KOPT-K1 (cell line): ENCODE data around the gene LDHD.
A peak's percentile ranks its signal among the peaks of the same experiment; 100 is the strongest.

Experiments used
- H3K27ac ChIP-seq: fragments of 200-600 bp; sonication (generic); 2 replicates; pipeline ENCODE4 v1.5.1; 2016; ENCODE audit warnings: antibody characterized with exemption, mild to moderate bottlenecking, low read depth, low read length; ENCODE audit not compliant: poor library complexity, severe bottlenecking
- H3K36me3 ChIP-seq: fragments of 200-600 bp; sonication (generic); 2 replicates; pipeline ENCODE4 v1.5.1; 2017; ENCODE audit warnings: antibody characterized with exemption, mild to moderate bottlenecking, low read length, moderate library complexity; ENCODE audit not compliant: insufficient read depth
- H3K9me3 ChIP-seq: fragments of 200-600 bp; sonication (generic); 2 replicates; pipeline ENCODE4 v1.5.1; 2017; ENCODE audit warnings: antibody characterized with exemption, low read length, mild to moderate bottlenecking; ENCODE audit not compliant: insufficient read depth, poor library complexity, severe bottlenecking

Gene LDHD

DNA sequence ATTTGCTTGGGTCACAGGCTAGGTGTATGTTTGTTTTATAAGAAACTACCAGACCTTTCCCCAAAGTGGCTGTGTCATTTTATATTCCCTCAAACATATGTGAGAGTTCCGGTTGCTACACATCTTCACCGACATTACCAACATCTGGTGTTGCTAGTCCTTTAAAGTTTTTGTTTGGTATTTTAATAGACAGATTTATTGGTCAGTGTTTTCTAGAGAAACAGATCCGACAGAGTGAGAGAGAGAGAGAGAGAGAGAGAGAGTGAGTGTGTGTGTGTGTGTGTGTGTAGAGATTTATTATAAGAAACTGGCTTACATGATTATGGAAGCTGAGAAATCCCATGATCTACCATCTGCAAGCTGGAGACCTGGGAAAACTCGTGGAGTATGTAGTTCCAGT is 31.0 kb downstream of the LDHD start:
- H3K27ac ChIP-seq = peak overlapping the region; percentile 74
- peaks cover 26% of the 10 kb centered on the region for H3K36me3 ChIP-seq
- no peaks in the 10 kb centered on the region for H3K9me3 ChIP-seq

DNA sequence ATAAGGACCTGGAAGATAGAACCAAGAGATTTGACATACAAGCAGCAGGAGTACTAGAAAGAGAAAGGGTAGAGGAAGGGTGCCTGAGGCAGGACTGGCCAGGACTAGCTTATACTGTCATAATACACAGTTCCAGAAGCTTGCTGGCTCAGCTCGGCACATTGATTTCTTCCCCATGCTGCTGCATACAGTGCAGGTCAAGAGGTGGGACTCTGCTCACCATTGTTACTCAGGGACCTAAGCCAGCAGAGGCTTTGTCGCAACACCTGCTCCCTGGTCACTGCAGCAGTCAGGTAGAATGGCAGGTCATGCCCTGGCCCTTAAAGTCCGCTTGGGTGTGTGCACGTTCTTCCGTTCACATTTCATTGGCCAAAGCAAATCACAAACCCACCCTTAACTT is 32.8 kb downstream of the LDHD start:
- H3K36me3 ChIP-seq = peaks cover 28% of the 10 kb centered on the region
- H3K9me3 ChIP-seq = no peaks in the 10 kb centered on the region
- peak overlapping the region; percentile 74 for H3K27ac ChIP-seq

DNA sequence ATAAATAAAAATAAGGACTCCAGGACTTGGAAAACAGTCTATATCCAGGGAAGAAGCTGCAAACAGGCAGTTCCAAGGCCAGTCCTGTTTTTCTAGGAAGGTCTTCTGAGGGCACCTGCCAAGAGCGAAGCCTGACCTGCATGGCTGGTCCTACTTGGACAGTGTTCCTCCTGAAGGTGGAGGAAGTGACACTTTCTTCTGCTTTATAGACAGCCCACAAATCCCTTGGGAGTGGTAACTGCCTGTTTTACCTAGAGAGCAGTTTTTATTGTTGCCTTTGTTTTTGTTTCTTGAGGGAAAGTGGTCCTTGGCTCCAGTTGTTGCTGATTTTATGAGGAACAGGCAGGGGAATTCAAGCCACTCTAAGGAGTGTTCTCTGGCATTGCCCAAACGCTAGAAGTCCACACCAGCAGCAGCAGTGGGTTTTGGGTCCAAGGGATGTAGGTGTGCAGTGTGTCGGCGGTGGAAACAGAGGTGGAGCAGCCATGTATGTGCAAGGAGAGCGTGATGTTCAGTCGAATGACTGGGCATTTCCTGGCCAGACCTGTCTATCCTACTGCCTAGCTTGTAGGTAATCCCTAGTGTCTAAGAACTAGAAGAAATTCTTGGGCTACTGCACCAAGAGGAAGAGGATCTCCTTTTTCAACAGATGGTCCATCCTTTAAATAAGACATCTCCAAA is 35.3 kb downstream of the LDHD start:
- no peaks in the 10 kb centered on the region for H3K9me3 ChIP-seq
- H3K36me3 ChIP-seq = peaks cover 24% of the 10 kb centered on the region
- peak overlapping the region; percentile 74 for H3K27ac ChIP-seq

DNA sequence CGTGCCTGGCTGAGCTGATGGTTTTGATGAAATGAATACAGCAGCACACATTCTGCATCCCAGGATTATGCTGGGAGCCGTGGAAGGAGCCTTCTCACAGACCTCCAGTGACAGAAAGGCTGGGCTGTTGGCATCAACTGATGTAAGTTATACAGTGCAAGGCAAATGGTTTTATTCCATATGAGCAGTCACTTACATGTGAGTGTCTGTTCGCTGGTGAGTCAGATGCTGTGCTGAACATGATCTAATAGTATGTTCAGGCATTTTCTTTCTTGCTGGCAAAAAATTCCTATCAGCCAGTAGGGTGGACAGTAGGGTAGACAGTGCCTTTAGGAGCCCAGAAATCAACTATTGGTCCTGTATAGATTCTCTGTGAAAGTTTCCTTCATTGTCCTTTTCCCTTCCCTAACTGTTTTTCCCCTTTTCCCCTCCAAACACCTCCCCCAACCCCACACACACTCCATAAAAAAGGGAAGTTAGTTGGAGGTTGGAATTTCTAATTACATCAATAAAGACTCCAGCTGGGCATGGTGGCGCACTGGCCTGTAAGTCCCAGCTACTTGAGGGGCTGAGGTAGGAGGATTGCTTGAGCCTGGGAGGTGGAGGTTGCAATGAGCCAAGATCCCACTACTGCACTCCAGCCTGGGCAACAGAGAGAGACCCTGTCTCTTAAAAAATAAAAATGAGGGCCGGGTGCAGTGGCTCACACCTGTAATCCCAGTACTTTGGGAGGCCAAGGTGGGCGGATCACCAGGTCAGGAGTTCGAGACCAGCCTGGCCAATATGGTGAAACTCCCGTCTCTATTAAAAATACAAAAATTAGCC is 36.2 kb downstream of the LDHD start:
- H3K27ac ChIP-seq = peak overlapping the region; percentile 96
- peaks cover 17% of the 10 kb centered on the region for H3K36me3 ChIP-seq
- H3K9me3 ChIP-seq = no peaks in the 10 kb centered on the region

DNA sequence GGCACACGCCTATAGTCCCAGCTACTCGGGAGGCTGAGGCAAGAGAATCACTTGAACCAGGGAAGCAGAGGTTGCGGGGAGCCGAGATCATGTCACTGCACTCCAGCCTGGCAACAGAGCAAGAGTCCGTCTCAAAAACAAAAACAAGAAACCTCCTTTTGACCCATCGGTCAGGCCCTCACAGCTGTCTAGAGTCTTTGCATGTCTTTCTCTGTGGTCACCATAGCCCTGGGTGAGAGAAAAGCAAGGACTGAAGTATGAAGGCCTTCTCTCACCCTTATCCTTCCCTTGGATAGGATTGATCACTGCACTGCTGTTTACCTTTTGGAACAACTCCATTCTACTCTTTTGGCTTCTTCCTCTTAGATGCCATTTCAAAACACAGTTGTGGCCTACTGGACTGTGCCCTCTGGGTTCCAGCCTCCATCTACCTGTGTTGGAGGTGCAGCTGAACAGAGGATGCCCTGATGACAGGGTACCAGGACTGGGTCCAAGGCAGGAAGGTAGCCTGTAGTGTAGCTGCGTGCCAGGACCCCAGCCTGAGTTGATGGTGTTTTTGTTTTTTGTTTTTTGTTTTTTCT is 37.1 kb downstream of the LDHD start:
- Histone ChIP-seq H3K9me3 (no peaks in the 10 kb centered on the region), H3K27ac (peak overlapping the region; percentile 96), H3K36me3 (peaks cover 14% of the 10 kb centered on the region; the same call in 1 of the 2 replicates)

DNA sequence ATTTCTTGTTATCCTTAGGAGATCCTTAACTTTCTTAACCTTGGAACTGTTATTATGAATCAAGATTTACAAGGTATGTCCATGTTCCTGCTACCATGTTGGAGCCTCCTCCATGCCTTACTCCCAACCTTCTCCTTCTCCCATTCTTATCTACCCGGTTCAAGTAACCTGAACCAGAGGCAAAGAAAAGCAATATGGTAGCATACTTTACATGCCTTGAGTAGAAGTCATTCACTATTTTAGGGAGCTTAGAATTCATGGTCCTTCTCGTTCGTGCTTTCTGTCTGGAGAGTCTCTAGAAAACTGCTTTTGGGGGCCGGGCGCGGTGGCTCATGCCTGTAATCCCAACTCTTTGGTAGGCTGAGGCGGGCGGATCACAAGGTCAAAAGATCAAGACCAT is 37.7 kb downstream of the LDHD start:
- Histone ChIP-seq H3K27ac (peak overlapping the region; percentile 96), H3K36me3 (peaks cover 13% of the 10 kb centered on the region; the same call in 1 of the 2 replicates), H3K9me3 (no peaks in the 10 kb centered on the region)

DNA sequence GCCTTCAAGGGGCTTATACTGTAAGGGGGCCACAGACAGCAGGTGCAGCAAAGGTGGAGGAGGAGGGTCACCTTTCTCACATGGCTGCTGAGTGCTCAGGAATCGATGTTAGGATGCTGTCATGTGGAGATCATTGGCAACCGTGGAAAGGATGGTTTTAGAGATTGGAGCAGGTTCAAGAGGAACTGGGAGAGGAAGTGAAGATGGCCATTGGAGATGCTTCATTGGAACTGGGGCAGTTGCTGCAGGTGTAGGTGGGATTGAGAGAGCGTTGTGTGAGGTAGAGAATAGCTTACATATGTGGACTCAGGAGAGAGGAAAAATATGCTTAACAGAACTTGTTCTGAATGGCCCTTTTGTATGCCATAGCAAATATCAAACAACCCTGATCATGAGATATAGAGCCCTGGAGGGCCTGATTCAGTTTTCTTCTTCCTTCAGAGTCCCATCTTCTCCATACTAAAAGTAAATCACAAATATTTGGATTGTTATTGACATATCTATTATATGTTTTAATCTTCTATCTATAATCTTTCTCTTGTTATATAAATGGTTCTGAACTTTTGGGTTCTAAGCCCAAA is 40.8 kb downstream of the LDHD start:
- peak overlapping the region; percentile 96 for H3K27ac ChIP-seq

DNA sequence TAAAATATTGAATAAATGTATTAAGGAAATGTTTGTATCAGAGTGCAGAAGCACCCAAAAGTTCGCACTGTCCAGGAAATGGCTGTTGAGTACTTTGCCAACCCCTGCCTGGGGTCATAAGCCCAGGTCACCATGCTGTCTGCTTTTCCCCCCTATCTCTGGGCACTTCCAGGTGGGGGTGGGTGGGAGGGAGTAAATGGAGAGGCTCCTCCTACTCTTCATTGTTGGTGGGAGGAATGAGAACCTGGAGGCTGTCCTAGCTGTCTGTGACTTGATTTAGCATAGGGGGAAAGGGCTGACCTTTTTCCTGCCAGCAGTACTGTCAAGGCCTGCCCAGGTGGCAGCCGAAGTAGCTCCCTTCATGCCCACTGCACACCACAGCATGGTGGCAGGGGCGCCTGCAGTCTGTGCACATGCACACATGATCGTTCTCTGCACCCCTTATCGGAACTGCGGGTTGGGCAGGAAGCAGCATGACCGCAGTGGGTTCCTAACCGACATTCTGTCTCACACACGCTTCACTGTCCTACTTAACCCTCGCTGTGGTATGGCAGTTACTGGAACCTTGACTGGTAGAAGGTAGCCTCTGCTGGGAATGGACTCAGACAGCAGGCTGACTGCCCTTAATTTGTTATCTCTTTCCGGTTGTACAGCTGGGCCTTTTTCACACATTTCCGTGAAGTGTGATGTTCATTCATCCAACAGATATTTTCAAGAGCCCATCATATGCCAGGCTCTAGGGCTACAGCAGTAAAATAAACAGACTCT is 41.5 kb downstream of the LDHD start:
- Histone ChIP-seq H3K27ac (peak overlapping the region; percentile 96), H3K9me3 (no peaks in the 10 kb centered on the region), H3K36me3 (peaks cover 13% of the 10 kb centered on the region; the same call in 1 of the 2 replicates)

More for the DNA sequence above, 40.8 kb downstream of the LDHD start:
- Histone ChIP-seq H3K36me3 (peaks cover 13% of the 10 kb centered on the region; the same call in 1 of the 2 replicates), H3K9me3 (no peaks in the 10 kb centered on the region)

DNA sequence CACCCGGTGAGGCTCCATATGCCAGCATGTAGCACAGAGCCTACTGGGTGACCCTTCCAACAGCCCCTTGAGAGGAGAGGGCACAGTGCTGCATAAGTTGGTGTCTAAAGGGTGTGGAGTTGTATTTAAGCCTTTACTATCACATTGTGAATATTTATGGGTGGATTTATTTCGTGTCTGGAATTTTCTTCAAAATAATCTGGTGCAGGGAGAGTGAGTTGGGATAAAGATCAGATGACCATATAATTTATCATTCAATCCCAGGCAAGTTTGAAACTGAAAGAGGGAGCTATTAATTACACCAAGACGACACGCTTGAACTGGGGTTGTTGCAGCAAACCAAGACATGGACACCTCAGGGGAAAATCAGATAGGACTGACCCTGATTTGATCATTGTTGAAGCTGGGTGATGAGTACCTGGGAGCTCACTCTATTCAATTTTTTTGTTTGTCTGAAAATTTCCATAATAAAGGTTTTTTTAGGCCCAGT is 42.2 kb downstream of the LDHD start:
- no peaks in the 10 kb centered on the region for H3K9me3 ChIP-seq
- H3K27ac ChIP-seq = peak overlapping the region; percentile 96
- peaks cover 10% of the 10 kb centered on the region; the same call in 1 of the 2 replicates for H3K36me3 ChIP-seq

DNA sequence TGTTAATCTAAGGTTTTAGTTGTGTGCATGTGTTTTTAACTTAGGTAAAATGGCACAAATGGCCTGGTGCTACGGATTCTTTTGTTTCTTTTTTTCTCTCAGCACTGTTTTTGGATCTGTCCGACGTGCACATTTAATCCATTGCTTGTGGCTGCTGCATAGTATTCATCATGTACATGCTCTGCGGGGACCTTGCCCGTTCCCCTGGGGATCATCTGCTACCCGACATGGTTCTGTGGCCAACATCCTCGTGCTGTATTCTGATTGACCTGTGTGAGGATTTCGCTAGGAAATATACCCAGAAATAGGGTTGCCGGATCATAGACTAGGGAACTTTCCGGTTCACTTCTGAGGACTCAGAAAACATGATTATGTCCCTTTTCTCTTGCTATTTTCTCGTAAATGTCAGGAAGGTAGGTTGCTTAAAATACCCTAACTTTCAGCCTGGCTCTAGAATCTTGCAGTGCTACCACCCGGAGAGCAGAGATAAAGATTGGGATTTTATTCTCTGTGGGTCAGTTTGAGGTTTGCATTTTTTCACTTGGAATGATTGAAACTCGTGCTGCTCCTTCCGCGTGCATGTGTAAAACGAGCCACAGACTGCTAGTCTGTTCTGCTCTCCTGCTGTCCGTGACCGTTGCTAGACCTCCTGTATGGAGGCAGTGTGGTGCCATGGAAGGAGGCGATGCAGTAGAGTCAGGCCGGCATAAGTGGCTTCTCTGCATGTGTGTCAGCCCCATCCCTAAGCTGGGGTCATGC is 42.9 kb downstream of the LDHD start:
- peak overlapping the region; percentile 96 for H3K27ac ChIP-seq
- no peaks in the 10 kb centered on the region for H3K9me3 ChIP-seq
- H3K36me3 ChIP-seq = 0 out of 2 replicates have a peak, but pooled peaks cover 4% of the 10 kb centered on the region

DNA sequence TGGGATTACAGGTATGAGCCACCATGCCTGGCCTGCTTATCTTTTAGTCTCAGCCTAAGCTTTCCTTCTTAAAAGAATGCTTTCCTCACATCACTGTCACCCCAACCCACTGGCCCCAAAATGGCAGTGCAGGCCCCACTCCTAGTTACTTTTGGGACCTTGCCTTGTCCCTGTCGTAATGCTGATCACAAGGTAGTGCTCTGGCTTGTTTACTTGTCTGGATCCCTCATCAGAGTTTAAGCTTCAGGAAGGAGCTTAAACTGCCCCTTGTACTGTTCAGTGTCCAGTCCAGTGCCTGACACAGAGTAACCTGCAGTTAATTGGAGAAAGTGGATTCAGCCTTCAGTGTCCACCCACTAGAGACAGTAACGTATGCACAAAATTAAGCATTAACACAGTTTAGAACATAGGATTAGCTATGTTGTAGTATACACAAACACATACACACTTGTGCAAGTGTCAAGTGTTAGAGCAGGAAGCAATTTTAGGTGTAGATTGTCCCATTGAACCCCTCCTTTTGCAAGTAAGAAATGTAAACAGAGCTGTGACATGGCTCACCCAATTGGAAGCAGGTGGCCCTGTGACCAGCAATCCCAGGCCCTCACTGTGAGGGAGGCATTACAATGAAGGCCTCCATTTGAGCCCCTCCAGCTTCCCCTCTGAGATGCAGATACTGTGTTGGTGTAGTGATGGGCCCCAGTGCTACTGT is 44.2 kb downstream of the LDHD start:
- peak overlapping the region; percentile 96 for H3K27ac ChIP-seq
- H3K9me3 ChIP-seq = no peaks in the 10 kb centered on the region
- H3K36me3 ChIP-seq = no peaks in the 10 kb centered on the region

DNA sequence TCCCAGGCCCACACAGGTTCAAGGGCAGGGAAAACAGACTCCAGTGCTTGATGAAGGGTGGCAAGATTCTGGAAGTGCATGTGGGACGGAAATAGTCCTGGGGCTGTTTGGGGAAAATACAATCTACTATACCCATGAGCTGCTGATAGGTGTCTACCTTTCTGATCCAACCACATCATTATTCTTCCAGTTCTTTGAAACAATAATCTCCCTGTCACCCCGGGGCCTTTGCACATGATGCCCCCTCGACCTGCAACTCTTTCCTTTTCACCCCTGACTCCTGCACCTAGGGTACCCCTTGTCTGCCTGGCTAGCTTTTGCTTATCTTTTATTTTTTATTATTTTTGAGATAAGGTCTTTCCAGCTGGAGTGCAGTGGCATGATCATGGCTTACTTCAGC is 45.0 kb downstream of the LDHD start:
- Histone ChIP-seq H3K27ac (peak overlapping the region; percentile 96), H3K36me3 (no peaks in the 10 kb centered on the region), H3K9me3 (no peaks in the 10 kb centered on the region)

DNA sequence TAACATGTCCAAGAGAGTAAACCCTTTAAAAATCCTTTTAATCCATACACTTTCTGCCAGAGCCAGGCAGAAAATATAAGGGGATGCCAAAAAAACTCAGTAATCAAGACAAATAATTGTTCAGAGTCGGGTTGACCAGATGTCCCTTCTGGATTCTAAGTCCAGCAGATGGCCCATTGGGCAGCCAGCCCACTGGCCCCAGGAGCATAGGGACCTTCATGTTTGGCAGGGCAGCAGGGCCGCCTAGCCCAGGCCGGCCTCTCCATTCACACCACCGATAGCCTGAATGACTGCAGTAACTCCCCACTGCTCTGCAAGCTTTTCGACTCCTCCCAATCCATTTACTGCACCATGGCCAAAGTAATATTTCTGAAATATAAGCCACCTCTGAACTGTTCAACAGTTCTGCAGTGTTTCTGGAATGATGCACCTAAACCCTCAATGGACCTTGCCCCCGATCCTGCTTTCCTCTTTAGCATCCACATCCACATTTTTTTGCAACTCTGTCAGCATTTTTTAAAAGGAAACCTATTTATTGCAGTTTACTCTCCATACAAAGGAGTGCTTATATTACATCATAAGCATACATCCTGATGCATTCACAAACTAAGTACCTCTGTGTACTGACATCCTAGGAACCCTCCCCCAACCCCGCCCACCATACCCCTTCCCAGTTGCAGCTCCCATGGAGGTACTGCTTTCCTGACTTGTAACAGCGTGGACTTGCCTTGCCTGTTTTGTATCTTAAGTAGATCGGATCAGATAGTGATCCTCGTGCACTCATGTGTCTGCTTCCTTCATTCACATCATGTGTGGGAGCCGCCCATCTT is 46.4 kb downstream of the LDHD start:
- Histone ChIP-seq H3K27ac (peak overlapping the region; percentile 96), H3K9me3 (no peaks in the 10 kb centered on the region), H3K36me3 (no peaks in the 10 kb centered on the region)
